ENCODE measurements around the gene SPINT1.

Gene SPINT1, protein sequence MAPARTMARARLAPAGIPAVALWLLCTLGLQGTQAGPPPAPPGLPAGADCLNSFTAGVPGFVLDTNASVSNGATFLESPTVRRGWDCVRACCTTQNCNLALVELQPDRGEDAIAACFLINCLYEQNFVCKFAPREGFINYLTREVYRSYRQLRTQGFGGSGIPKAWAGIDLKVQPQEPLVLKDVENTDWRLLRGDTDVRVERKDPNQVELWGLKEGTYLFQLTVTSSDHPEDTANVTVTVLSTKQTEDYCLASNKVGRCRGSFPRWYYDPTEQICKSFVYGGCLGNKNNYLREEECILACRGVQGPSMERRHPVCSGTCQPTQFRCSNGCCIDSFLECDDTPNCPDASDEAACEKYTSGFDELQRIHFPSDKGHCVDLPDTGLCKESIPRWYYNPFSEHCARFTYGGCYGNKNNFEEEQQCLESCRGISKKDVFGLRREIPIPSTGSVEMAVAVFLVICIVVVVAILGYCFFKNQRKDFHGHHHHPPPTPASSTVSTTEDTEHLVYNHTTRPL

DNA sequence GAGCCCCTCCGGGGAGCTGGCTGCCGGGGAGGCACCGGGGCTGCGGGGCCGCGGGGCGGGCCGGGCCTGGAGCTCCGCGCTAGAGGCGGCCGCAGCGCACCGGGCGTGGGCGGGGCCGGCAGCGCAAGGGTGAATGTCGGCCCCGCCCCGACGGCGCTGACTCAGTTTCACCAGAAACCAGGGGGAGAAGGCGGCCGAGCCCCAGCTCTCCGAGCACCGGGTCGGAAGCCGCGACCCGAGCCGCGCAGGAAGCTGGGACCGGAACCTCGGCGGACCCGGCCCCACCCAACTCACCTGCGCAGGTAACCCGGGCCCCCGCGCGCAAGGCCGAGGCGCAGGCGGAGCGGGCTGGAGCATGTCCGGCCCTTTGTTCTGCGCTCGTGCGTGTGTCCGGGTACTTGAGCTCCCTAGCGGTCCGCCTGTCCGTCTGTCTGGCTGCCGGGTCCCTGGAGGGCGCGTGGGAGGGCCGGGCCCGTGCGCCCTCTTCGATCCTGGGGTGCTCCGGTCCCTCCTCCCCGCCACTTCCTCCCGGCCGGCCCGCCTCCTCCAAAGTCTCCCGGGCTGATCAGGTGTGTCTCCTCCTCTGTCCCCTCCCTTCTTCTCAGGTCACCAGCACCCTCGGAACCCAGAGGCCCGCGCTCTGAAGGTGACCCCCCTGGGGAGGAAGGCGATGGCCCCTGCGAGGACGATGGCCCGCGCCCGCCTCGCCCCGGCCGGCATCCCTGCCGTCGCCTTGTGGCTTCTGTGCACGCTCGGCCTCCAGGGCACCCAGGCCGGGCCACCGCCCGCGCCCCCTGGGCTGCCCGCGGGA lies at the start of gene SPINT1:
SPINT1 (plus strand) TSS at position 164 of the 811 bp plus-strand sequence; CDS start at position 671, 507 bp downstream.
- TF ChIP-seq GATA2 (IDR thresholded peaks at IDR 0.05; ENCODE audit: low read depth, low read length) (no peak), GATA3 (IDR thresholded peaks at IDR 0.05; ENCODE audit: low read depth, low read length) (no peak)

- TF ChIP-seq GATA2 (IDR thresholded peaks at IDR 0.05; ENCODE audit: low read depth, low read length) (no peak), GATA3 (IDR thresholded peaks at IDR 0.05; ENCODE audit: low read depth, low read length) (no peak)
Measured at GRCh38 chr15:40796041-40796440, 47.8 kb upstream of the SPINT1 start.

DNA sequence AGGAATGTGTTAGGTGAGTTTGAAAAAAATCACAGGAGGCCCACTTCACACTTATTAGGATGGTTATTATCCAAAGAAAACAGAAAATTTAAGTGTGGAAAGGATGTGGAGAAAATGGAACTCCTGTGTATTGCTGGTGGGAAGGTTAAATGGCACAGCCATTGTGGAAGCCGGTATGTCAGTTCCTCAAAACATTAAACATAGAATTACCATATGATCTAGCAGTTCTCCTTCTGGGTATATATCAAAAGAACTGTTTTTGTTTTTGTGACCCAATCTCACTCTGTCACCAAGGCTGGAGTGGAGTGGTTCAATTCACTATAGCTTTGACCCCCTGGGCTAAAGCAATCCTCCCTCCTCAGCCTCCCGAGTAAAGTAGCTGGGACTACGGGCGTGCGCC lies 47.3 kb upstream of the SPINT1 start:
- TF ChIP-seq GATA2 (IDR thresholded peaks at IDR 0.05; ENCODE audit: low read depth, low read length), result no peak

GRCh38 chr15:40799523-40799922 lies 44.3 kb upstream of the SPINT1 start:
- TF ChIP-seq GATA2 (IDR thresholded peaks at IDR 0.05; ENCODE audit: low read depth, low read length) (no peak), GATA3 (IDR thresholded peaks at IDR 0.05; ENCODE audit: low read depth, low read length) (no peak)

DNA sequence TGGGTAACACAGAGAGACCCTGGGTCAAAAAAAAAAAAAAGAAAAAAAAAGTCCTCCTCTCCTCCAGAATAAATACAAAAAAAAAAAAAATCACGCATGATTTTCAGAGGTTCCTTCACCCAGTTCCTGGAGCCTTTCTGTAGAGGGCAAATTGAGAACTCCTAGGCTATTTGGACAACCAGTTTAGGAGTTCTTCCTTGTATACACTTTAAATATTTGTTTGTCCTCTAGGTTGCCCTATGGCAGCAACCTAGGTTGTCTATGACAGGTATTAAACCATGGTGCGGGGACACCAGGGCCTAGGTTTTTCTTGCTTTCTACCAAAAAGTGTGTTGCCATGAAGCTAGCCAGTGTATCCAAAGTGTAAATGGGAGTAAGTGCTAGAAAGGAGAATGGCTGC lies 40.8 kb upstream of the SPINT1 start:
- no peak for TF ChIP-seq GATA3 (IDR thresholded peaks at IDR 0.05; ENCODE audit: low read depth, low read length)
- no peak for TF ChIP-seq GATA2 (IDR thresholded peaks at IDR 0.05; ENCODE audit: low read depth, low read length)

DNA sequence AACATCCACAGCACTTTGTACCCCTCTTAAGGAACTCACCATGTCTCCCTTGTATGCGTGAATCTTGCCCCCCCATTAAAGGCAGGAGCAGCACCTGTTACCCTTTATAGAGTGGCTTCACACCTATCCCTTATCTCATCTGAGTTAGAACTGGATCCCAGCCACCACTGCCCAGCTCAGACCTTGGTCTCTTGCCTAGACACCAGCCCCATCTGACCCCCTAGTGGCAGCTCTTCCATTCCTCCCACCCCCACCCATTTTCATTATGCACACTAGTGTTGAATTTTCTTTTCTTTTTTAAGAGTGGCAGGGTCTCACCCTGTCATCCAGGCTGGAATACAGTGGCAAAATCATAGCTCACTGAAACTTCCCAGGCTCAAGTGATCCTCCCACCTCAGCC lies 40.2 kb upstream of the SPINT1 start:
- no peak for TF ChIP-seq GATA3 (IDR thresholded peaks at IDR 0.05; ENCODE audit: low read depth, low read length)
- TF ChIP-seq GATA2 (IDR thresholded peaks at IDR 0.05; ENCODE audit: low read depth, low read length), result no peak

GRCh38 chr15:40806672-40807027 lies 37.2 kb upstream of the SPINT1 start:
- TF ChIP-seq GATA3 (IDR thresholded peaks at IDR 0.05; ENCODE audit: low read depth, low read length) (no peak), GATA2 (IDR thresholded peaks at IDR 0.05; ENCODE audit: low read depth, low read length) (no peak)

- TF ChIP-seq GATA2 (IDR thresholded peaks at IDR 0.05; ENCODE audit: low read depth, low read length) (no peak), GATA3 (IDR thresholded peaks at IDR 0.05; ENCODE audit: low read depth, low read length) (no peak)
Measured at GRCh38 chr15:40807028-40807887, 36.6 kb upstream of the SPINT1 start, which contains the start of the genes DNAJC17 and ZFYVE19. DNAJC17 (minus strand) TSS chr15:40807473; CDS start chr15:40807446, 27 bp downstream. ZFYVE19 (plus strand) TSS chr15:40807089; CDS start chr15:40807590, 501 bp downstream.

- TF ChIP-seq GATA2 (IDR thresholded peaks at IDR 0.05; ENCODE audit: low read depth, low read length) (no peak), GATA3 (IDR thresholded peaks at IDR 0.05; ENCODE audit: low read depth, low read length) (no peak)
Measured at GRCh38 chr15:40807888-40808461, 35.9 kb upstream of the SPINT1 start.

DNA sequence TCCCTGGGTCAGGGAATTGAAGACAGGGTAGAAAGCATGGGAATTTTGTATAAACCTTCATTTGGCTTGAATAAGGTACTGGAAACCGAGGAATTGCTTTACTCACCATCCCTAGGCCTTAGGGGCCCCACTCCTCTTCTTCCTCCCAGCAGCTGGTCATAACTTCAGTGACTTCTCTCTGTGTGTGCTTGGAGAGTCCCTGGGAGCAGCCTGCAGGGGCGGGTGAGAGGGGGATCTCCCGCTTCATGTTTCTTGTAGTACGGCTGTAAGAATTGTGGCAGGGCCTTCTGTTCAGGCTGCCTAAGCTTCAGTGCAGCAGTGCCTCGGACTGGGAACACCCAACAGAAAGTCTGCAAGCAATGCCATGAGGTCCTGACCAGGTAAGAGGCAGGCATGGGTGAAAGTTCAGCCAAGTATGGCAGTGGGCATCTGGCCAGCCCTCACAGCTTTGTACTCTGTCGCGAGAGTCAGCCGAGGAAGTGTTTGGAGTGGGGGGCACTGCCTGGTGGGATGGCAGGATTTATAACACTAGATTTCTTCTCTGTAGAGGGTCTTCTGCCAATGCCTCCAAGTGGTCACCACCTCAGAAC lies 34.9 kb upstream of the SPINT1 start:
- no peak for TF ChIP-seq GATA3 (IDR thresholded peaks at IDR 0.05; ENCODE audit: low read depth, low read length)
- no peak for TF ChIP-seq GATA2 (IDR thresholded peaks at IDR 0.05; ENCODE audit: low read depth, low read length)

DNA sequence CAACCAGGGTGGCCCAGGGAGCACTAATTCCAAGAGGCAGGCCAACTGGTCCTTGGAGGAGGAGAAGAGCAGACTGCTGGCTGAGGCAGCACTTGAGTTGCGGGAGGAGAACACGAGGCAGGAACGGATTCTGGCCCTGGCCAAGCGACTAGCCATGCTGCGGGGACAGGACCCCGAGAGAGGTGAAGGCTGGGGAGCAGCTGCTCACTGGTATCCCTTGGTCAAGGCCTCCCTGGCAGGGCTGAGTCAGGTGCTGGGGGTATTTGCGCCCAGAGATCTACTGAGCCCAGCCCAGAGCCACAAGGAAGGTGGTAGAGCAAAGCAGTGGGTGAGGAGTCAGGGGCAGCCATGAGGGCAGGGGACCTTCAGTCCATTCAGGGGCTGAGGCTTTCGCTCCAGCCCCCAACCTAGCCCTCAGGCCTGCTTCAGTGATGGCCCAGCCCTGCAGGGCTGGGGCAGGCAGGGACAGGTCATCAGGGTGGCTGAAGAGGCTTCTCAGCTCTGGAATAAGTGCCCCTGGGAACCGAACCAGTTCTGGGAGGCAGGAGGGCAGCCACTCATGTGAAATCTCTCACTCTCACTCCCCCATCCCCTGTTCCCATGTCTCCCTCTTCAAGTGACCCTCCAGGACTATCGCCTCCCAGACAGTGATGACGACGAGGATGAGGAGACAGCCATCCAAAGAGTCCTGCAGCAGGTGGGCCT lies 31.0 kb upstream of the SPINT1 start:
- no peak for TF ChIP-seq GATA2 (IDR thresholded peaks at IDR 0.05; ENCODE audit: low read depth, low read length)
- no peak for TF ChIP-seq GATA3 (IDR thresholded peaks at IDR 0.05; ENCODE audit: low read depth, low read length)

DNA sequence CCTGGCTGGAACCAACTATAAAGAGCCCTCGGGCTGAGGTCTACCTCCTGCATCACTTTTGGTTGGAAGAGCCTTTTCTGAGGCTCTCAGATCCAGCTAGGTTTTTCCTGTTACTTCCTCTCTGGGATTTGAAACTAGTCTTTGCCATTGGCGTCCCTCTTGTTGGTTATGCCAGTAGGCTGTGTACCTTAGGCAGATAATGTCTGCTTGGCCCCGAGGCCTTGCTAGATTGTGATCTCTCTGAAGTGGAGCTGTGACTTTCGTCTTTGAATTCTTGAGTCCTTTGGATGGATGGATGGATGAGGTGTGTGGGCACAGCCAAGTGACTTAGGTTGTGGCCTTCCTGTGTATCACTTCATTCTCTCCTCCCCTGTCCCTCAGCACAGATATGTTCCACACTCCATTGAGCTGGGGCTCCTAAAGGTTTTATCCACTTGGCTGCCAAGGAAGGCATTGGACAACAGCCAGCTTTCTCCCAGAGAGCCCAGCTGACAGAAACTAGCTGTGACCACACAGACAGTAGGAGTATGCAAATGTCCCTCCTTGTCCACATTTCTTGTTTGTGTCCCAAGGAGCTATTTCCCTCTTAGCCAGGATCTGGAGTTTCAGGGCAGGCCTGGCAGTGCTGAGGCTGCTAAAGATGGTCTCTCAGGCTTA lies 28.7 kb upstream of the SPINT1 start:
- TF ChIP-seq GATA2 (IDR thresholded peaks at IDR 0.05; ENCODE audit: low read depth, low read length) (no peak), GATA3 (IDR thresholded peaks at IDR 0.05; ENCODE audit: low read depth, low read length) (no peak)
